H9 (cell line): ENCODE data around the gene ERC2. TPM values are rescaled to one million over a fixed set of nuclear protein-coding genes. Genes with fewer than 3 reads are reported as not detected.

Experiments
- DNase-seq: peaks from one replicate; pipeline ENCODE4 v3.0.0-alpha.2; 2017
- H2AFZ ChIP-seq: one replicate; pipeline ENCODE4 v1.6.1; 2013; ENCODE audit warnings: mild to moderate bottlenecking, low read length, control low read depth, moderate library complexity
- H2AK5ac ChIP-seq: 2 replicates; pipeline ENCODE4 v1.6.1; 2013; ENCODE audit warnings: low read length, control low read depth, mixed read lengths; ENCODE audit not compliant: insufficient read length
- H2BK120ac ChIP-seq: one replicate; pipeline ENCODE4 v1.6.1; 2013; ENCODE audit warnings: low read depth, mild to moderate bottlenecking, low read length, control low read depth, inconsistent platforms; ENCODE audit not compliant: poor library complexity, severe bottlenecking
- H2BK12ac ChIP-seq: 2 replicates; pipeline ENCODE4 v1.6.1; 2013; ENCODE audit warnings: low read length, control low read depth, mixed read lengths, low read depth; ENCODE audit not compliant: insufficient read length
- H2BK15ac ChIP-seq: 2 replicates; pipeline ENCODE4 v1.6.1; 2013; ENCODE audit warnings: low read depth, low read length, control low read depth
- H2BK20ac ChIP-seq: one replicate; pipeline ENCODE4 v1.6.1; 2013; ENCODE audit warnings: low read depth, mild to moderate bottlenecking, low read length, control low read depth, inconsistent platforms; ENCODE audit not compliant: poor library complexity, severe bottlenecking
- H2BK5ac ChIP-seq: 2 replicates; pipeline ENCODE4 v1.6.1; 2013; ENCODE audit warnings: low read length, control low read depth, mixed read lengths; ENCODE audit not compliant: insufficient read length
- H3K14ac ChIP-seq: 2 replicates; pipeline ENCODE4 v1.6.1; 2013; ENCODE audit warnings: low read length, control low read depth; ENCODE audit not compliant: insufficient read depth
- H3K18ac ChIP-seq: 2 replicates; pipeline ENCODE4 v1.6.1; 2013; ENCODE audit warnings: low read depth, mild to moderate bottlenecking, mixed read lengths, low read length, control low read depth; ENCODE audit not compliant: insufficient read length
- H3K23ac ChIP-seq: 2 replicates; pipeline ENCODE4 v1.6.1; 2013; ENCODE audit warnings: low read length, control low read depth, mixed read lengths, low read depth; ENCODE audit not compliant: insufficient read length
- H3K23me2 ChIP-seq: 2 replicates; pipeline ENCODE4 v1.6.1; 2013; ENCODE audit warnings: low read depth, mild to moderate bottlenecking, mixed read lengths, low read length, control low read depth; ENCODE audit not compliant: insufficient read length, poor library complexity, severe bottlenecking
- H3K27ac ChIP-seq: 2 replicates; pipeline ENCODE4 v1.5.1; 2013; ENCODE audit warnings: low read length, control low read depth, mixed read lengths, low read depth; ENCODE audit not compliant: insufficient read length
- H3K27me3 ChIP-seq: 2 replicates; pipeline ENCODE4 v1.6.1; 2013; ENCODE audit warnings: low read length, control low read depth, inconsistent platforms; ENCODE audit not compliant: insufficient read depth
- H3K4ac ChIP-seq: 2 replicates; pipeline ENCODE4 v1.6.1; 2013; ENCODE audit warnings: low read depth, mild to moderate bottlenecking, control low read depth, inconsistent platforms, low read length, moderate library complexity
- H3K4me1 ChIP-seq: 2 replicates; pipeline ENCODE4 v1.6.1; 2013; ENCODE audit warnings: low read length, control low read depth, inconsistent platforms; ENCODE audit not compliant: insufficient read depth
- H3K4me2 ChIP-seq: 2 replicates; pipeline ENCODE4 v1.6.1; 2013; ENCODE audit warnings: low read length, control low read depth, mixed read lengths; ENCODE audit not compliant: insufficient read length, insufficient read depth
- H3K56ac ChIP-seq: 2 replicates; pipeline ENCODE4 v1.6.1; 2013; ENCODE audit warnings: low read depth, mild to moderate bottlenecking, mixed read lengths, low read length, control low read depth; ENCODE audit not compliant: insufficient read length
- H3K79me1 ChIP-seq: 2 replicates; pipeline ENCODE4 v1.6.1; 2013; ENCODE audit warnings: low read depth, mild to moderate bottlenecking, moderate library complexity, low read length, control low read depth, inconsistent platforms; ENCODE audit not compliant: insufficient read depth, poor library complexity, severe bottlenecking
- H3K79me2 ChIP-seq: 2 replicates; pipeline ENCODE4 v1.6.1; 2013; ENCODE audit warnings: low read length, control low read depth, inconsistent platforms; ENCODE audit not compliant: insufficient read depth
- H3K9ac ChIP-seq: 2 replicates; pipeline ENCODE4 v1.6.1; 2013; ENCODE audit warnings: low read length, control low read depth, mixed read lengths; ENCODE audit not compliant: insufficient read length; ENCODE audit errors: extremely low read depth
- H3K9me3 ChIP-seq: one replicate; pipeline ENCODE4 v1.6.1; 2013; ENCODE audit warnings: low read depth, low read length, inconsistent platforms; ENCODE audit not compliant: control insufficient read depth
- H3T11ph ChIP-seq: one replicate; pipeline ENCODE4 v1.6.1; 2013; ENCODE audit warnings: mild to moderate bottlenecking, low read length, control low read depth, inconsistent platforms
- H4K20me1 ChIP-seq: one replicate; pipeline ENCODE4 v1.6.1; 2013; ENCODE audit not compliant: control insufficient read depth, insufficient read length, insufficient read depth
- H4K5ac ChIP-seq: 2 replicates; pipeline ENCODE4 v1.6.1; 2013; ENCODE audit warnings: low read depth, mild to moderate bottlenecking, mixed read lengths, low read length, control low read depth; ENCODE audit not compliant: insufficient read length
- H4K8ac ChIP-seq: replicated peaks from 2 replicates; pipeline ENCODE4 v1.6.1; 2013; ENCODE audit warnings: low read length, control low read depth, mixed read lengths, low read depth; ENCODE audit not compliant: insufficient read length
- H4K91ac ChIP-seq: 2 replicates; pipeline ENCODE4 v1.6.1; 2013; ENCODE audit warnings: low read depth, mild to moderate bottlenecking, moderate library complexity, mixed read lengths, low read length, control low read depth; ENCODE audit not compliant: insufficient read length
- H3K27ac Mint-ChIP-seq, 3 experiments: 2 replicates in 2 of 3; 3 replicates in 1 of 3; pipeline ENCODE4 v1.8.0; 2020 to 2021; ENCODE audit warnings: mixed read lengths in 3 of 3, mild to moderate bottlenecking in 1 of 3, moderate library complexity in 1 of 3
- H3K27me3 Mint-ChIP-seq: 2 replicates; pipeline ENCODE4 v1.8.0; 2021; ENCODE audit warnings: low read depth, mild to moderate bottlenecking, moderate library complexity, mixed read lengths
- H3K36me3 Mint-ChIP-seq, 3 experiments: 2 replicates in 2 of 3; 3 replicates in 1 of 3; pipeline ENCODE4 v1.8.0; 2020 to 2021; ENCODE audit warnings: low read depth in 3 of 3, mixed read lengths in 3 of 3; ENCODE audit not compliant: insufficient read depth in 1 of 3
- H3K4me1 Mint-ChIP-seq, 2 experiments: 2 replicates each; pipeline ENCODE4 v1.8.0; 2020; ENCODE audit warnings: mixed read lengths in 2 of 2
- H3K4me3 Mint-ChIP-seq, 2 experiments: 2 replicates in 1 of 2; 3 replicates in 1 of 2; pipeline ENCODE4 v1.8.0; 2020 to 2021; ENCODE audit warnings: mild to moderate bottlenecking in 2 of 2, mixed read lengths in 2 of 2, moderate library complexity in 1 of 2
- H3K9me3 Mint-ChIP-seq, 2 experiments: 2 replicates in 1 of 2; 3 replicates in 1 of 2; pipeline ENCODE4 v1.8.0; 2020; ENCODE audit warnings: mild to moderate bottlenecking in 2 of 2, mixed read lengths in 2 of 2, moderate library complexity in 1 of 2
- WGBS: extraction: QIAGEN DNeasy Blood & Tissue Kit; methylation state at CpG from one replicate; pipeline ENCODE4 v1.1.7; 2013; ENCODE audit warnings: missing lambda C conversion rate, low lambda C conversion rate, mixed read lengths; ENCODE audit not compliant: insufficient read length; ENCODE audit errors: extremely low coverage; 5-methylcytosine and 5-hydroxymethylcytosine counted together
- total RNA-seq: library from RNA; stranded (reverse); gene quantifications from 2 replicates; pipeline ENCODE4 v1.2.1, GENCODE V29; 2021
- TF ChIP-seq, protein P1 (sequence below): fragments of 200-600 bp; sonication (generic); conservative IDR thresholded peaks from 3 replicates; pipeline ENCODE4 v1.8.0; 2021; ENCODE audit warnings: antibody characterized with exemption, mild to moderate bottlenecking

The ERC2 gene
- total RNA-seq, 1 experiment from 2014 or later = 15.4 TPM

DNA sequence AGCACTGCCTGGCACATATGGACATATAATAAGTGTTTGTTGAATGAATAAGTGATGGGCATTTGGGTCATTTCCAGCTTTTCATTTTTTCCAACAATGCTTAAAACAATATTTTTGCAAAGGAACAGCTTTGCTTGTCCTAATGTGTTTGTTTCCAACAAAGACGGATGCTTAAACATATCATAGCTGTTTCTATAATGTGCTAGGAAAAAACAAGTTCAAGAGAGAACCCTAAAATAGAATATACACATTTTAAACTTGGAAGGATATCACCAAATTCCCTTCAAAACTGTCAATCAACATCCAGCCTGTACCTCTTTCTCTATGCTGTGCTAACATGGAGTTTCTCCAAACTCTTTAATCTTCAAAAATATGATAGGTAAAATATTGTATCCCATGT, 756.6 kb downstream of the ERC2 start:
- H2BK20ac ChIP-seq = no peak overlapping the region
- no peak overlapping the region for H4K8ac ChIP-seq
- no peak overlapping the region for H3K9ac ChIP-seq
- H3K27ac ChIP-seq = no peak overlapping the region
- Mint-ChIP-seq H3K27me3 (no peaks in the 10 kb centered on the region), H3K27ac (no peak overlapping the region), H3K36me3 (no peaks in the 10 kb centered on the region), H3K4me1 (peaks cover 5 to 13% of the 10 kb centered on the region in 2 experiments), H3K4me3 (no peak overlapping the region), H3K9me3 (no peaks in the 10 kb centered on the region)
- no peak overlapping the region for H3K56ac ChIP-seq
- H4K91ac ChIP-seq = no peak overlapping the region
- H3K23ac ChIP-seq = no peak overlapping the region
- no peak overlapping the region for H2AFZ ChIP-seq
- no peak overlapping the region for H3K14ac ChIP-seq
- H3K27me3 ChIP-seq = no peaks in the 10 kb centered on the region
- no peaks in the 10 kb centered on the region for H4K20me1 ChIP-seq
- H3K23me2 ChIP-seq = no peaks in the 10 kb centered on the region
- no peak overlapping the region for H3T11ph ChIP-seq
- no peak overlapping the region for H3K18ac ChIP-seq
- H2BK120ac ChIP-seq = no peak overlapping the region
- no peak overlapping the region for H2BK12ac ChIP-seq
- H3K4me1 ChIP-seq = no peaks in the 10 kb centered on the region
- no peak overlapping the region for H2BK5ac ChIP-seq
- H4K5ac ChIP-seq = no peak overlapping the region
- no peak overlapping the region for H2BK15ac ChIP-seq
- no CpG with 5 or more reads among the region's 1 CpG for WGBS
- no peaks in the 10 kb centered on the region for H3K9me3 ChIP-seq
- no peaks in the 10 kb centered on the region for H3K79me2 ChIP-seq
- no peaks in the 10 kb centered on the region for H3K79me1 ChIP-seq
- H3K4me2 ChIP-seq = no peak overlapping the region
- no peak overlapping the region for H3K4ac ChIP-seq
- no peak overlapping the region for H2AK5ac ChIP-seq
- no peak for DNase-seq
- TF ChIP-seq, protein P1, sequence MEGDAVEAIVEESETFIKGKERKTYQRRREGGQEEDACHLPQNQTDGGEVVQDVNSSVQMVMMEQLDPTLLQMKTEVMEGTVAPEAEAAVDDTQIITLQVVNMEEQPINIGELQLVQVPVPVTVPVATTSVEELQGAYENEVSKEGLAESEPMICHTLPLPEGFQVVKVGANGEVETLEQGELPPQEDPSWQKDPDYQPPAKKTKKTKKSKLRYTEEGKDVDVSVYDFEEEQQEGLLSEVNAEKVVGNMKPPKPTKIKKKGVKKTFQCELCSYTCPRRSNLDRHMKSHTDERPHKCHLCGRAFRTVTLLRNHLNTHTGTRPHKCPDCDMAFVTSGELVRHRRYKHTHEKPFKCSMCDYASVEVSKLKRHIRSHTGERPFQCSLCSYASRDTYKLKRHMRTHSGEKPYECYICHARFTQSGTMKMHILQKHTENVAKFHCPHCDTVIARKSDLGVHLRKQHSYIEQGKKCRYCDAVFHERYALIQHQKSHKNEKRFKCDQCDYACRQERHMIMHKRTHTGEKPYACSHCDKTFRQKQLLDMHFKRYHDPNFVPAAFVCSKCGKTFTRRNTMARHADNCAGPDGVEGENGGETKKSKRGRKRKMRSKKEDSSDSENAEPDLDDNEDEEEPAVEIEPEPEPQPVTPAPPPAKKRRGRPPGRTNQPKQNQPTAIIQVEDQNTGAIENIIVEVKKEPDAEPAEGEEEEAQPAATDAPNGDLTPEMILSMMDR = no peak
